HepG2 (cell line): ENCODE data around the gene BMPR1B. TPM values are rescaled to one million over a fixed set of nuclear protein-coding genes. Genes with fewer than 3 reads are reported as not detected.

Experiments used
- ATAC-seq: fragments of 200-7000 bp; cut with Tn5 transposase; 3 replicates; pipeline ENCODE4 v1.9.1; 2020; ENCODE audit warnings: mild to moderate bottlenecking, moderate library complexity
- BruUV-seq: library from RNA; stranded (reverse); fragments of 400-500 nt; replicated peaks from 2 replicates; lab custom pipeline; 2021; lab: Mats Ljungman, UMichigan
- CTCF ChIA-PET: fragments of 300-600 bp; formaldehyde crosslinking; extraction: SDS; loops from one replicate; lab custom pipeline; 2021; ENCODE audit warnings: low total read pairs, inconsistent platforms, low intra/inter-chr PET ratio; lab: Yijun Ruan, JAX
- POLR2A ChIA-PET: fragments of 350-600 bp; sonication (Branson Sonifier 250); formaldehyde crosslinking; loops from one replicate; lab custom pipeline; 2020; ENCODE audit warnings: antibody characterized with exemption, inconsistent platforms; lab: Yijun Ruan, JAX
- DNase-seq: peaks from one replicate; pipeline ENCODE4 v3.0.0-alpha.2; 2015; ENCODE audit warnings: low spot score
- FAIRE-seq: peaks from 3 replicates; lab custom pipeline; 2011; peaks lifted over from hg19 to GRCh38; lab: Jason Lieb, UNC
- H2AFZ ChIP-seq: one replicate; pipeline ENCODE4 v1.6.1; 2011; ENCODE audit warnings: low read length, inconsistent platforms
- H3K27ac ChIP-seq: fragments of 300-600 bp; 3 replicates; pipeline ENCODE4 v1.8.0; 2011; ENCODE audit warnings: mixed run types, mild to moderate bottlenecking, mixed read lengths, low read length, inconsistent platforms; ENCODE audit not compliant: insufficient read depth; ENCODE audit errors: extremely low read length
- H3K27me3 ChIP-seq, 2 experiments: fragments of 200-600 bp in 1 of 2; 2 replicates in 1 of 2; 3 replicates in 1 of 2; pipeline versions ENCODE4 v1.6.0 to v1.8.0; 2011; ENCODE audit warnings: low read length in 2 of 2, mild to moderate bottlenecking in 2 of 2, moderate library complexity in 2 of 2, inconsistent platforms in 1 of 2; ENCODE audit not compliant: insufficient read depth in 2 of 2, control insufficient read depth in 1 of 2
- H3K36me3 ChIP-seq, 2 experiments: fragments of 200-600 bp in 1 of 2; replicated peaks in 1 of 2; 2 replicates in 1 of 2; 3 replicates in 1 of 2; pipeline versions ENCODE4 v1.5.1 to v1.8.0; 2011; ENCODE audit warnings: low read length in 2 of 2, inconsistent platforms in 1 of 2; ENCODE audit not compliant: insufficient read depth in 2 of 2, control insufficient read depth in 1 of 2
- H3K4me1 ChIP-seq: 2 replicates; pipeline ENCODE4 v1.5.1; 2012; ENCODE audit warnings: low read length, inconsistent platforms; ENCODE audit not compliant: insufficient read depth
- H3K4me2 ChIP-seq: 2 replicates; pipeline ENCODE4 v1.6.0; 2011; ENCODE audit warnings: low read depth, low read length, inconsistent platforms
- H3K4me3 ChIP-seq, 3 experiments: fragments of 200-600 bp in 1 of 3; sonication (generic), shearing (Covaris generic) in 1 of 3; replicated peaks in 1 of 3; 2 replicates each; pipeline ENCODE4 v1.5.1; 2011 to 2016; ENCODE audit warnings: low read length in 3 of 3, inconsistent platforms in 2 of 3, low read depth in 2 of 3, mild to moderate bottlenecking in 2 of 3, control low read depth in 1 of 3, mixed read lengths in 1 of 3; ENCODE audit not compliant: insufficient read depth in 1 of 3
- H3K79me2 ChIP-seq: one replicate; pipeline ENCODE4 v1.6.1; 2011; ENCODE audit warnings: low read length, inconsistent platforms; ENCODE audit not compliant: insufficient read depth
- H3K9ac ChIP-seq: 2 replicates; pipeline ENCODE4 v1.6.0; 2011; ENCODE audit warnings: mild to moderate bottlenecking, low read depth, low read length, inconsistent platforms; ENCODE audit not compliant: insufficient read depth
- H3K9me3 ChIP-seq: 2 replicates; pipeline ENCODE4 v1.5.1; 2012; ENCODE audit warnings: mild to moderate bottlenecking, low read length
- H4K20me1 ChIP-seq: 2 replicates; pipeline ENCODE4 v1.6.0; 2011; ENCODE audit warnings: inconsistent platforms, mild to moderate bottlenecking, low read length, moderate library complexity; ENCODE audit not compliant: insufficient read depth
- DMAP1 ChIP-seq: IDR thresholded peaks from 2 replicates; pipeline ENCODE4 v1.6.1; 2016
- DR1 ChIP-seq: sonication (generic); formaldehyde crosslinking; IDR thresholded peaks from 2 replicates; pipeline ENCODE4 v1.8.0; 2021; ENCODE audit warnings: mild to moderate bottlenecking, missing genetic modification reagents, inconsistent platforms
- IKZF4 ChIP-seq: sonication (generic); formaldehyde crosslinking; IDR thresholded peaks from 2 replicates; pipeline ENCODE4 v1.5.1; 2020; ENCODE audit warnings: borderline replicate concordance, mild to moderate bottlenecking, low read depth, missing genetic modification reagents; ENCODE audit errors: not compliant biosample characterization
- MEF2D ChIP-seq: sonication (generic); formaldehyde crosslinking; IDR thresholded peaks from 2 replicates; pipeline ENCODE4 v1.5.1; 2020; ENCODE audit warnings: mild to moderate bottlenecking, missing genetic modification reagents
- MXD4 ChIP-seq: IDR thresholded peaks from 2 replicates; pipeline ENCODE4 v1.6.1; 2016; ENCODE audit warnings: mild to moderate bottlenecking, missing biosample characterization, missing genetic modification reagents
- MXI1 ChIP-seq: IDR thresholded peaks from 3 replicates; pipeline ENCODE4 v1.6.1; 2012; ENCODE audit warnings: low read depth, low read length, inconsistent platforms, borderline replicate concordance
- SIX4 ChIP-seq: sonication (generic); formaldehyde crosslinking; IDR thresholded peaks from 2 replicates; pipeline ENCODE4 v1.4.0; 2020; ENCODE audit warnings: missing genetic modification reagents
- TSC22D2 ChIP-seq: sonication (generic); formaldehyde crosslinking; IDR thresholded peaks from 2 replicates; pipeline ENCODE4 v1.5.1; 2020; ENCODE audit warnings: missing genetic modification reagents, mild to moderate bottlenecking, borderline replicate concordance
- ZNF234 ChIP-seq: sonication (generic); formaldehyde crosslinking; conservative IDR thresholded peaks from 2 replicates; pipeline ENCODE4 v1.5.1; 2020; ENCODE audit warnings: mild to moderate bottlenecking, missing genetic modification reagents
- ZNF616 ChIP-seq: sonication (generic); formaldehyde crosslinking; IDR thresholded peaks from 2 replicates; pipeline ENCODE4 v1.5.0; 2020; ENCODE audit warnings: low read depth, mild to moderate bottlenecking, missing genetic modification reagents
- ZNF816 ChIP-seq: sonication (generic); formaldehyde crosslinking; IDR thresholded peaks from 2 replicates; pipeline ENCODE4 v1.8.0; 2022; ENCODE audit warnings: missing genetic modification reagents, mild to moderate bottlenecking, borderline replicate concordance
- WGBS: methylation state at CpG from one replicate; pipeline ENCODE4 v1.1.6; 2017; ENCODE audit warnings: low lambda C conversion rate; 5-methylcytosine and 5-hydroxymethylcytosine counted together
- in situ Hi-C: cut with HindIII; loops from 2 replicates; pipeline ENCODE4 v1.10.0; 2017; ENCODE audit warnings: low pct_unique_long_range_greater_than_20kb; ENCODE audit not compliant: extremely low pct_ligation_motif_present
- intact Hi-C: fragments of 100-400 bp; cut with micrococcal nuclease; formaldehyde crosslinking; loops from one replicate; pipeline ENCODE4 v1.10.0; 2022; ENCODE audit not compliant: unreplicated experiment
- polyA plus RNA-seq, 8 experiments: library from polyadenylated mRNA; depleted of rRNA in 3 of 8; stranded (reverse) in 7 of 8; unstranded in 1 of 8; fragments of >200 nt; fragmentation: Illumina TruSeq in 4 of 8; extraction: Trizol in 4 of 8; gene quantifications; 2 replicates each; pipeline versions ENCODE4 v1.2.1 to v1.2.3, GENCODE V29; 2011 to 2016; ENCODE audit warnings: low read depth in 4 of 8, missing spikeins in 1 of 8, mixed read lengths in 1 of 8; ENCODE audit not compliant: insufficient read depth in 1 of 8
- total RNA-seq, 5 experiments: library from RNA; depleted of rRNA; stranded (reverse); fragments of >200 nt; fragmentation: Illumina TruSeq; extraction: Trizol; gene quantifications; 2 replicates each; pipeline ENCODE4 v1.2.3, GENCODE V29; 2016; ENCODE audit warnings: low read depth in 1 of 5
- TF ChIP-seq, protein P1 (sequence below): IDR thresholded peaks from 2 replicates; pipeline ENCODE4 v1.4.0; 2020; ENCODE audit warnings: mild to moderate bottlenecking, missing genetic modification reagents
- TF ChIP-seq, protein P2 (sequence below): sonication (generic); formaldehyde crosslinking; IDR thresholded peaks from 2 replicates; pipeline ENCODE4 v1.9.0; 2021; ENCODE audit warnings: missing genetic modification reagents, borderline replicate concordance
- TF ChIP-seq, protein P3 (sequence below): sonication (generic); formaldehyde crosslinking; IDR thresholded peaks from 2 replicates; pipeline ENCODE4 v1.4.0; 2020; ENCODE audit warnings: missing genetic modification reagents
- TF ChIP-seq, protein P4 (sequence below): sonication (generic); formaldehyde crosslinking; IDR thresholded peaks from 2 replicates; pipeline ENCODE4 v1.4.0; 2020; ENCODE audit warnings: mild to moderate bottlenecking, missing genetic modification reagents

The BMPR1B gene
- total and polyA plus RNA-seq, 2 of the 13 experiments (the other 11 are each of a cell fraction or from before 2014, with no cell fraction given) = 0.07 TPM; not detected in 1

DNA sequence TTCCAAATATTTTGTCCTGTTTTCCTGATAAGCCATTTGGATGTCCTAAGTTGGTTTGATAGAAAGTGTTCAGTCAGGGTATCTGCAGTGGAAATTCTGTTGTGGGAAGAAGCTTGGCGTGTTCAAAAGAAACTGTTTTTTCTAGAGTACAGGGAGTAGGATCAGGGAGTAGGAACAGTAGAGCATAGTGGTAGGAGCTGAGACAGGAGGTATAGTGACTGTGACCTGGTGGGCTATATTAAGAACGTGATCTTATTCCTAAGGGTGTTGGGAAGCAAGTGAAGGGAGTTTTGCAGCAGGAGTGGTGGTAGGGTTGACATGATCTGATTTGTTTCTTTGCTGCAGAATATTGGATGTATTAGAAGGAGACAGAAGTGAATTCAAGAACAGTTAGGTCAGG is 348.2 kb downstream of the BMPR1B start:
- Histone ChIP-seq H3K9me3 (no peaks in the 10 kb centered on the region), H3K4me1 (no peaks in the 10 kb centered on the region), H3K79me2 (no peaks in the 10 kb centered on the region), H3K9ac (no peak overlapping the region), H3K36me3 (no peaks in the 10 kb centered on the region), H4K20me1 (no peaks in the 10 kb centered on the region; the same call in 1 of the 2 replicates), H3K27me3 (no peaks in the 10 kb centered on the region), H3K4me3 (no peak overlapping the region), H3K4me2 (no peak overlapping the region), H2AFZ (no peak overlapping the region), H3K27ac (no peak overlapping the region)
- FAIRE-seq = no peak
- intact Hi-C loops (no loop called here), in situ Hi-C loops (no loop called here)
- no peak for DNase-seq
- 4% methylated on average over 2 of the region's 2 CpGs for WGBS
- ChIA-PET CTCF (no interaction called here), POLR2A (no interaction called here)
- ATAC-seq = no peak
- BruUV-seq = no TSS peak
- TF ChIP-seq IKZF4 (CRISPR knock-in tag) = no peak
- no peak for TF ChIP-seq ZNF816 (CRISPR knock-in tag)
- TF ChIP-seq DMAP1 (CRISPR knock-in tag) = no peak
- TF ChIP-seq MXD4 (CRISPR knock-in tag) = no peak
- TF ChIP-seq DR1 = no peak
- TF ChIP-seq, protein P1, sequence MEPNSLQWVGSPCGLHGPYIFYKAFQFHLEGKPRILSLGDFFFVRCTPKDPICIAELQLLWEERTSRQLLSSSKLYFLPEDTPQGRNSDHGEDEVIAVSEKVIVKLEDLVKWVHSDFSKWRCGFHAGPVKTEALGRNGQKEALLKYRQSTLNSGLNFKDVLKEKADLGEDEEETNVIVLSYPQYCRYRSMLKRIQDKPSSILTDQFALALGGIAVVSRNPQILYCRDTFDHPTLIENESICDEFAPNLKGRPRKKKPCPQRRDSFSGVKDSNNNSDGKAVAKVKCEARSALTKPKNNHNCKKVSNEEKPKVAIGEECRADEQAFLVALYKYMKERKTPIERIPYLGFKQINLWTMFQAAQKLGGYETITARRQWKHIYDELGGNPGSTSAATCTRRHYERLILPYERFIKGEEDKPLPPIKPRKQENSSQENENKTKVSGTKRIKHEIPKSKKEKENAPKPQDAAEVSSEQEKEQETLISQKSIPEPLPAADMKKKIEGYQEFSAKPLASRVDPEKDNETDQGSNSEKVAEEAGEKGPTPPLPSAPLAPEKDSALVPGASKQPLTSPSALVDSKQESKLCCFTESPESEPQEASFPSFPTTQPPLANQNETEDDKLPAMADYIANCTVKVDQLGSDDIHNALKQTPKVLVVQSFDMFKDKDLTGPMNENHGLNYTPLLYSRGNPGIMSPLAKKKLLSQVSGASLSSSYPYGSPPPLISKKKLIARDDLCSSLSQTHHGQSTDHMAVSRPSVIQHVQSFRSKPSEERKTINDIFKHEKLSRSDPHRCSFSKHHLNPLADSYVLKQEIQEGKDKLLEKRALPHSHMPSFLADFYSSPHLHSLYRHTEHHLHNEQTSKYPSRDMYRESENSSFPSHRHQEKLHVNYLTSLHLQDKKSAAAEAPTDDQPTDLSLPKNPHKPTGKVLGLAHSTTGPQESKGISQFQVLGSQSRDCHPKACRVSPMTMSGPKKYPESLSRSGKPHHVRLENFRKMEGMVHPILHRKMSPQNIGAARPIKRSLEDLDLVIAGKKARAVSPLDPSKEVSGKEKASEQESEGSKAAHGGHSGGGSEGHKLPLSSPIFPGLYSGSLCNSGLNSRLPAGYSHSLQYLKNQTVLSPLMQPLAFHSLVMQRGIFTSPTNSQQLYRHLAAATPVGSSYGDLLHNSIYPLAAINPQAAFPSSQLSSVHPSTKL (CRISPR knock-in tag) = no peak
- TF ChIP-seq, protein P2, sequence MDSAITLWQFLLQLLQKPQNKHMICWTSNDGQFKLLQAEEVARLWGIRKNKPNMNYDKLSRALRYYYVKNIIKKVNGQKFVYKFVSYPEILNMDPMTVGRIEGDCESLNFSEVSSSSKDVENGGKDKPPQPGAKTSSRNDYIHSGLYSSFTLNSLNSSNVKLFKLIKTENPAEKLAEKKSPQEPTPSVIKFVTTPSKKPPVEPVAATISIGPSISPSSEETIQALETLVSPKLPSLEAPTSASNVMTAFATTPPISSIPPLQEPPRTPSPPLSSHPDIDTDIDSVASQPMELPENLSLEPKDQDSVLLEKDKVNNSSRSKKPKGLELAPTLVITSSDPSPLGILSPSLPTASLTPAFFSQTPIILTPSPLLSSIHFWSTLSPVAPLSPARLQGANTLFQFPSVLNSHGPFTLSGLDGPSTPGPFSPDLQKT (CRISPR knock-in tag) = no peak
- no peak for TF ChIP-seq TSC22D2 (CRISPR knock-in tag)
- TF ChIP-seq, protein P3, sequence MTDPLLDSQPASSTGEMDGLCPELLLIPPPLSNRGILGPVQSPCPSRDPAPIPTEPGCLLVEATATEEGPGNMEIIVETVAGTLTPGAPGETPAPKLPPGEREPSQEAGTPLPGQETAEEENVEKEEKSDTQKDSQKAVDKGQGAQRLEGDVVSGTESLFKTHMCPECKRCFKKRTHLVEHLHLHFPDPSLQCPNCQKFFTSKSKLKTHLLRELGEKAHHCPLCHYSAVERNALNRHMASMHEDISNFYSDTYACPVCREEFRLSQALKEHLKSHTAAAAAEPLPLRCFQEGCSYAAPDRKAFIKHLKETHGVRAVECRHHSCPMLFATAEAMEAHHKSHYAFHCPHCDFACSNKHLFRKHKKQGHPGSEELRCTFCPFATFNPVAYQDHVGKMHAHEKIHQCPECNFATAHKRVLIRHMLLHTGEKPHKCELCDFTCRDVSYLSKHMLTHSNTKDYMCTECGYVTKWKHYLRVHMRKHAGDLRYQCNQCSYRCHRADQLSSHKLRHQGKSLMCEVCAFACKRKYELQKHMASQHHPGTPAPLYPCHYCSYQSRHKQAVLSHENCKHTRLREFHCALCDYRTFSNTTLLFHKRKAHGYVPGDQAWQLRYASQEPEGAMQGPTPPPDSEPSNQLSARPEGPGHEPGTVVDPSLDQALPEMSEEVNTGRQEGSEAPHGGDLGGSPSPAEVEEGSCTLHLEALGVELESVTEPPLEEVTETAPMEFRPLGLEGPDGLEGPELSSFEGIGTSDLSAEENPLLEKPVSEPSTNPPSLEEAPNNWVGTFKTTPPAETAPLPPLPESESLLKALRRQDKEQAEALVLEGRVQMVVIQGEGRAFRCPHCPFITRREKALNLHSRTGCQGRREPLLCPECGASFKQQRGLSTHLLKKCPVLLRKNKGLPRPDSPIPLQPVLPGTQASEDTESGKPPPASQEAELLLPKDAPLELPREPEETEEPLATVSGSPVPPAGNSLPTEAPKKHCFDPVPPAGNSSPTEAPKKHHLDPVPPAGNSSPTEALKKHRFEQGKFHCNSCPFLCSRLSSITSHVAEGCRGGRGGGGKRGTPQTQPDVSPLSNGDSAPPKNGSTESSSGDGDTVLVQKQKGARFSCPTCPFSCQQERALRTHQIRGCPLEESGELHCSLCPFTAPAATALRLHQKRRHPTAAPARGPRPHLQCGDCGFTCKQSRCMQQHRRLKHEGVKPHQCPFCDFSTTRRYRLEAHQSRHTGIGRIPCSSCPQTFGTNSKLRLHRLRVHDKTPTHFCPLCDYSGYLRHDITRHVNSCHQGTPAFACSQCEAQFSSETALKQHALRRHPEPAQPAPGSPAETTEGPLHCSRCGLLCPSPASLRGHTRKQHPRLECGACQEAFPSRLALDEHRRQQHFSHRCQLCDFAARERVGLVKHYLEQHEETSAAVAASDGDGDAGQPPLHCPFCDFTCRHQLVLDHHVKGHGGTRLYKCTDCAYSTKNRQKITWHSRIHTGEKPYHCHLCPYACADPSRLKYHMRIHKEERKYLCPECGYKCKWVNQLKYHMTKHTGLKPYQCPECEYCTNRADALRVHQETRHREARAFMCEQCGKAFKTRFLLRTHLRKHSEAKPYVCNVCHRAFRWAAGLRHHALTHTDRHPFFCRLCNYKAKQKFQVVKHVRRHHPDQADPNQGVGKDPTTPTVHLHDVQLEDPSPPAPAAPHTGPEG (CRISPR knock-in tag) = no peak
- TF ChIP-seq MXI1 = no peak
- TF ChIP-seq, protein P4, sequence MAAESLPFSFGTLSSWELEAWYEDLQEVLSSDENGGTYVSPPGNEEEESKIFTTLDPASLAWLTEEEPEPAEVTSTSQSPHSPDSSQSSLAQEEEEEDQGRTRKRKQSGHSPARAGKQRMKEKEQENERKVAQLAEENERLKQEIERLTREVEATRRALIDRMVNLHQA (CRISPR knock-in tag) = no peak
- no peak for TF ChIP-seq MEF2D (CRISPR knock-in tag)
- no peak for TF ChIP-seq ZNF234 (CRISPR knock-in tag)
- TF ChIP-seq ZNF616 (CRISPR knock-in tag) = no peak
- TF ChIP-seq SIX4 (CRISPR knock-in tag) = no peak
